WTC11 (cell line): Measurements from ENCODE around the gene PRKCE. TPM values are rescaled to one million over a fixed set of nuclear protein-coding genes. Genes with fewer than 3 reads are reported as not detected.

Source experiments
- ATAC-seq: fragments of 200-7000 bp; cut with Tn5 transposase; 2 replicates; pipeline ENCODE4 v1.10.0; 2021; ENCODE audit warnings: mild to moderate bottlenecking, moderate library complexity
- CTCF ChIA-PET: fragments of 300-600 bp; sonication (Branson Sonifier 250); formaldehyde crosslinking; loops from one replicate; lab custom pipeline; 2021; ENCODE audit warnings: antibody characterized with exemption; lab: Charles Lee
- POLR2A ChIA-PET: fragments of 350-600 bp; sonication (Branson Sonifier 250); formaldehyde crosslinking; loops from one replicate; lab custom pipeline; 2021; ENCODE audit warnings: antibody characterized with exemption; lab: Charles Lee
- DNase-seq: peaks from one replicate; pipeline ENCODE4 v3.0.0; 2021; ENCODE audit warnings: low spot score
- H3K27ac Mint-ChIP-seq: 2 replicates; pipeline ENCODE4 v1.8.0; 2021; ENCODE audit warnings: mixed read lengths
- H3K27me3 Mint-ChIP-seq: 2 replicates; pipeline ENCODE4 v1.8.0; 2021; ENCODE audit warnings: low read depth, mild to moderate bottlenecking, moderate library complexity, mixed read lengths
- H3K36me3 Mint-ChIP-seq: 2 replicates; pipeline ENCODE4 v1.8.0; 2021; ENCODE audit warnings: mixed read lengths
- H3K4me1 Mint-ChIP-seq: 2 replicates; pipeline ENCODE4 v1.8.0; 2022; ENCODE audit warnings: mixed read lengths
- H3K4me3 Mint-ChIP-seq: 2 replicates; pipeline ENCODE4 v1.8.0; 2021; ENCODE audit warnings: mild to moderate bottlenecking, moderate library complexity, mixed read lengths
- H3K9me3 Mint-ChIP-seq: 2 replicates; pipeline ENCODE4 v1.8.0; 2021; ENCODE audit warnings: mixed read lengths
- ATF2 ChIP-seq: sonication (generic); formaldehyde crosslinking; IDR thresholded peaks from 2 replicates; pipeline ENCODE4 v1.8.1; 2022; ENCODE audit warnings: low read depth, missing genetic modification reagents, borderline replicate concordance
- ATF6 ChIP-seq: sonication (generic); formaldehyde crosslinking; IDR thresholded peaks from 2 replicates; pipeline ENCODE4 v1.8.1; 2023; ENCODE audit warnings: mild to moderate bottlenecking, missing genetic modification reagents
- CBFB ChIP-seq: sonication (generic); formaldehyde crosslinking; IDR thresholded peaks from 2 replicates; pipeline ENCODE4 v1.8.1; 2022; ENCODE audit warnings: mild to moderate bottlenecking, low read depth, missing genetic modification reagents
- CREM ChIP-seq: sonication (generic); formaldehyde crosslinking; IDR thresholded peaks from 2 replicates; pipeline ENCODE4 v1.8.1; 2022; ENCODE audit warnings: mild to moderate bottlenecking, missing genetic modification reagents, moderate library complexity
- FOXP1 ChIP-seq: sonication (generic); formaldehyde crosslinking; IDR thresholded peaks from 2 replicates; pipeline ENCODE4 v1.8.0; 2022; ENCODE audit warnings: missing genetic modification reagents, mild to moderate bottlenecking, moderate library complexity, borderline replicate concordance
- GTF2I ChIP-seq: fragments of 250-450 bp; sonication (Bioruptor Pico); conservative IDR thresholded peaks from 2 replicates; pipeline ENCODE4 v1.4.0; 2021; ENCODE audit warnings: mild to moderate bottlenecking
- HMGA2 ChIP-seq: fragments of 250-450 bp; sonication (Bioruptor Pico); IDR thresholded peaks from 2 replicates; pipeline ENCODE4 v1.4.0; 2021; ENCODE audit warnings: mild to moderate bottlenecking, moderate library complexity
- JUN ChIP-seq: sonication (generic); formaldehyde crosslinking; IDR thresholded peaks from 2 replicates; pipeline ENCODE4 v1.8.0; 2023; ENCODE audit warnings: mild to moderate bottlenecking, missing genetic modification reagents
- MLX ChIP-seq: sonication (generic); formaldehyde crosslinking; IDR thresholded peaks from 2 replicates; pipeline ENCODE4 v1.8.1; 2023; ENCODE audit warnings: mild to moderate bottlenecking, missing genetic modification reagents, moderate library complexity
- NR1H2 ChIP-seq: sonication (generic); formaldehyde crosslinking; IDR thresholded peaks from 2 replicates; pipeline ENCODE4 v1.9.0; 2021; ENCODE audit warnings: mild to moderate bottlenecking, moderate library complexity, missing genetic modification reagents
- NR2C2 ChIP-seq: sonication (generic); formaldehyde crosslinking; IDR thresholded peaks from 2 replicates; pipeline ENCODE4 v1.8.0; 2022; ENCODE audit warnings: mild to moderate bottlenecking, missing genetic modification reagents
- NR3C1 ChIP-seq: sonication (generic); formaldehyde crosslinking; conservative IDR thresholded peaks from 2 replicates; pipeline ENCODE4 v1.8.1; 2023; ENCODE audit warnings: low read depth, mild to moderate bottlenecking, missing genetic modification reagents
- PRRX2 ChIP-seq: fragments of 250-450 bp; sonication (Bioruptor Pico); IDR thresholded peaks from 2 replicates; pipeline ENCODE4 v1.8.0; 2021; ENCODE audit warnings: mild to moderate bottlenecking
- RORB ChIP-seq: fragments of 250-450 bp; sonication (Bioruptor Pico); IDR thresholded peaks from 2 replicates; pipeline ENCODE4 v1.9.0; 2021; ENCODE audit warnings: mild to moderate bottlenecking
- SP1 ChIP-seq: sonication (generic); formaldehyde crosslinking; conservative IDR thresholded peaks from 2 replicates; pipeline ENCODE4 v1.8.1; 2022; ENCODE audit warnings: missing genetic modification reagents
- STAT6 ChIP-seq: sonication (generic); formaldehyde crosslinking; conservative IDR thresholded peaks from 2 replicates; pipeline ENCODE4 v1.8.1; 2023; ENCODE audit warnings: mild to moderate bottlenecking, low read depth, missing genetic modification reagents, moderate library complexity
- TCF7 ChIP-seq: sonication (generic); formaldehyde crosslinking; IDR thresholded peaks from 2 replicates; pipeline ENCODE4 v1.8.0; 2022; ENCODE audit warnings: mild to moderate bottlenecking, low read depth, missing genetic modification reagents, moderate library complexity
- ZNF138 ChIP-seq: sonication (generic); formaldehyde crosslinking; conservative IDR thresholded peaks from 2 replicates; pipeline ENCODE4 v1.8.1; 2022; ENCODE audit warnings: mild to moderate bottlenecking, moderate library complexity, missing genetic modification reagents
- ZNF219 ChIP-seq: sonication (generic); formaldehyde crosslinking; IDR thresholded peaks from 2 replicates; pipeline ENCODE4 v1.8.0; 2023; ENCODE audit warnings: missing genetic modification reagents, mild to moderate bottlenecking, borderline replicate concordance
- ZNF263 ChIP-seq: sonication (generic); formaldehyde crosslinking; IDR thresholded peaks from 2 replicates; pipeline ENCODE4 v1.8.1; 2022; ENCODE audit warnings: low read depth, mild to moderate bottlenecking, moderate library complexity, missing genetic modification reagents
- ZNF423 ChIP-seq: fragments of 250-450 bp; sonication (Bioruptor Pico); IDR thresholded peaks from 2 replicates; pipeline ENCODE4 v2.1.2; 2022; ENCODE audit warnings: mild to moderate bottlenecking, moderate library complexity
- total RNA-seq: library from RNA; stranded (reverse); gene quantifications from 3 replicates; pipeline ENCODE4 v1.2.3, GENCODE V29; 2021
- TF ChIP-seq, protein P1 (sequence below): sonication (generic); formaldehyde crosslinking; IDR thresholded peaks from 2 replicates; pipeline ENCODE4 v1.8.1; 2022; ENCODE audit warnings: missing genetic modification reagents, borderline replicate concordance
- TF ChIP-seq, protein P2 (sequence below): fragments of 250-450 bp; sonication (Bioruptor Pico); IDR thresholded peaks from 2 replicates; pipeline ENCODE4 v1.9.0; 2021; ENCODE audit warnings: moderate library complexity, mild to moderate bottlenecking, inconsistent platforms, borderline replicate concordance

The PRKCE gene
- total RNA-seq, 1 experiment from 2014 or later, result 5.8 TPM

- TF ChIP-seq ATF2 (CRISPR knock-in tag), result no peak
- TF ChIP-seq RORB (CRISPR knock-in tag), result no peak
- no peak for TF ChIP-seq ZNF219 (CRISPR knock-in tag)
- no peak for TF ChIP-seq NR2C2 (CRISPR knock-in tag)
- no peak for TF ChIP-seq NR1H2 (CRISPR knock-in tag)
- TF ChIP-seq ZNF138 (CRISPR knock-in tag), result no peak
Measured at GRCh38 chr2:45986509-45986908, 335.0 kb downstream of the PRKCE start (continued).

DNA sequence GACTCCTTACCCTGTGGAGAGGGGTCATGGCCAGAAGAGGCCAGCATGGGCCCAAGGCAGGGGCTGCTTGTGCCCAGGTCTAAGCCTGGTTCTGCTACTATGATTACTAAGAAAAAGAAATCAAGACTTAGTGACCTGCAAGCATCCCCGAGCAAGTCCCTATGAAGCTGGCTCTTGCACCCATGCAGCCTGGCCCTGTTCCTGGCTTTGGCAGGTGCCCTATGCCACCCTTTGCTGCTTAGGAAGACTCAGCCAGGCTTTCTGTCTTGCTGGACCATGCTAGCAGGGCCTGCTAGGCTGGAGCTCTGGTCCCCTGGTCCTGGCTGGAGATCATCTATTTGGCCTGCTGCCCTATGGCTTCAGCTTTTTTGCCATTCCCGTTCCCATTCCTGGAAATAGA, 336.4 kb downstream of the PRKCE start:
- TF ChIP-seq CBFB (no peak), STAT6 (CRISPR knock-in tag) (no peak)
- Mint-ChIP-seq H3K4me3 (no peak overlapping the region), H3K27me3 (no peaks in the 10 kb centered on the region), H3K36me3 (no peaks in the 10 kb centered on the region), H3K4me1 (peaks cover 17% of the 10 kb centered on the region), H3K9me3 (no peaks in the 10 kb centered on the region), H3K27ac (no peak overlapping the region)
- DNase-seq (no peak), ATAC-seq (no peak)
- CTCF ChIA-PET, result no interaction called here
- POLR2A ChIA-PET, result no interaction called here

DNA sequence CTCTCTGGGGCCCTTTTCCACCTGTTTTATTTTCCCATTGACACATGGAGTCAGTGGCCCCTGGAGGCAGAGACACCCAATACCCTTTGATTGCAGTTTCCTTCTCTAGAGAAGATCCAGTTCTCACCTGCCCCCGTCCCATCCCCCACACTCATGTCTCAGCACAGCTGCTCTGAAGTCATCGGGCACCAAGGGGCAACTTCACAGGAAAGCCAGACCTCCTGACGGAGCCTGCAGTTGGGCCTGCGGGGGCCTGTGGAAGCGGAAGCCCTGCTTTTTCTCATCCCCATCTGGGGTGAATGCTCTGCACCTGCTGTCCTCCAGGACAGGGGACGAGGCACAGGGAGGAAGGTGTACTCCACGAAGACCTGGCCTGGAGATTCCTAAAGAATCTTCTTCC, 337.4 kb downstream of the PRKCE start:
- H3K36me3 Mint-ChIP-seq, result no peaks in the 10 kb centered on the region
- no peak overlapping the region for H3K27ac Mint-ChIP-seq
- no peaks in the 10 kb centered on the region for H3K9me3 Mint-ChIP-seq
- ATAC-seq (no peak), DNase-seq (no peak)
- H3K4me3 Mint-ChIP-seq, result no peak overlapping the region
- H3K27me3 Mint-ChIP-seq, result no peaks in the 10 kb centered on the region
- CTCF ChIA-PET, result no interaction called here
- POLR2A ChIA-PET, result interaction anchor here (0.7 kb wide), 1 partner anchor 19 kb away, joined by 5 read pairs; no protein-coding TSS in a partner anchor
- H3K4me1 Mint-ChIP-seq, result peaks cover 23% of the 10 kb centered on the region
- TF ChIP-seq CREM (CRISPR knock-in tag), result no peak
- TF ChIP-seq ZNF263 (CRISPR knock-in tag), result no peak
- TF ChIP-seq, protein P1, sequence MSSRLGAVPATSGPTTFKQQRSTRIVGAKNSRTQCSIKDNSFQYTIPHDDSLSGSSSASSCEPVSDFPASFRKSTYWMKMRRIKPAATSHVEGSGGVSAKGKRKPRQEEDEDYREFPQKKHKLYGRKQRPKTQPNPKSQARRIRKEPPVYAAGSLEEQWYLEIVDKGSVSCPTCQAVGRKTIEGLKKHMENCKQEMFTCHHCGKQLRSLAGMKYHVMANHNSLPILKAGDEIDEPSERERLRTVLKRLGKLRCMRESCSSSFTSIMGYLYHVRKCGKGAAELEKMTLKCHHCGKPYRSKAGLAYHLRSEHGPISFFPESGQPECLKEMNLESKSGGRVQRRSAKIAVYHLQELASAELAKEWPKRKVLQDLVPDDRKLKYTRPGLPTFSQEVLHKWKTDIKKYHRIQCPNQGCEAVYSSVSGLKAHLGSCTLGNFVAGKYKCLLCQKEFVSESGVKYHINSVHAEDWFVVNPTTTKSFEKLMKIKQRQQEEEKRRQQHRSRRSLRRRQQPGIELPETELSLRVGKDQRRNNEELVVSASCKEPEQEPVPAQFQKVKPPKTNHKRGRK (CRISPR knock-in tag), result no peak
- TF ChIP-seq ATF2 (CRISPR knock-in tag), result no peak
- TF ChIP-seq NR3C1 (CRISPR knock-in tag), result no peak
- no peak for TF ChIP-seq PRRX2
- no peak for TF ChIP-seq ATF6 (CRISPR knock-in tag)
- no peak for TF ChIP-seq HMGA2
- no peak for TF ChIP-seq ZNF219 (CRISPR knock-in tag)
- TF ChIP-seq TCF7 (CRISPR knock-in tag), result no peak
- no peak for TF ChIP-seq JUN (CRISPR knock-in tag)
- TF ChIP-seq SP1 (CRISPR knock-in tag), result no peak
- TF ChIP-seq MLX (CRISPR knock-in tag), result no peak
- no peak for TF ChIP-seq GTF2I (CRISPR knock-in tag)
- TF ChIP-seq ZNF423 (CRISPR knock-in tag), result no peak
- TF ChIP-seq, protein P2, sequence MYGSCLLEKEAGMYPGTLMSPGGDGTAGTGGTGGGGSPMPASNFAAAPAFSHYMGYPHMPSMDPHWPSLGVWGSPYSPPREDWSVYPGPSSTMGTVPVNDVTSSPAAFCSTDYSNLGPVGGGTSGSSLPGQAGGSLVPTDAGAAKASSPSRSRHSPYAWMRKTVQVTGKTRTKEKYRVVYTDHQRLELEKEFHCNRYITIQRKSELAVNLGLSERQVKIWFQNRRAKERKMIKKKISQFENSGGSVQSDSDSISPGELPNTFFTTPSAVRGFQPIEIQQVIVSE (CRISPR knock-in tag), result no peak
- TF ChIP-seq NR1H2 (CRISPR knock-in tag), result no peak
- TF ChIP-seq FOXP1 (CRISPR knock-in tag), result no peak
